Measurements from ENCODE around the gene ADPRHL1.

DNA sequence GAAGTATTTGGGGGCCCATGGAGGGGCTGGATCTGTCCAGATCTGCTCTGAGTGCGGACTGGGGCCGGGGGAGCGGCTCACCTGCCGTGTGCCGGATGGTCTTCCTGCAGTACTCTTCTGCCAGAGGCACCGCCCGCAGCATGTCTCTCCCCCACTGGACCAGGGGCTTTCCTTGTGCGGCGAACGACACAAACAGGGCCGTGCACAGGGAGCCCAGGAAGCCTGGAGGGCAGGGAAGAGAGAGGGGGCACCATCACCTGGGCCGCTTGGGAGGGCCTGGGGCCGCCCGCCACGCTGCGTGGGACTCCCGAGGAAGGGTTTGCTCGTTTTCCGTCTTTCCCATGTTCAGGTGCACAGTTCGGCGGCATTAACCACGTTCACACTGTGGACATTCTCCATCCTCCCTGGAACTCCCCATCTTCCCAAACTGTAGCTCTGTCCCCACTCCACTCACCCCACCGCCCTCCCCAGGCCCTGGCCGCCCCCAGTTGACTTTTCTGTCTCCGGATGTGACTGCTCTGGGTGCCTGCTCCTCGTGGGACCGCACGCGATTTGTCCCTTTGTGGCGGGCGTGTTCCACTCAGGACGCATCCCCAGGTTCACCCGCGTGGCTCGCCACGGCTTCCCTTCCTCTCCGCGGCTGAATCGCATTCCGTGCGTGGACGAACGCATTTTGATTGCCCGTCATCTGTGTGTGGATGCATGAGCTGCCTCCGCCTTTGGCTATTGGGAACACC lies 24.2 kb downstream of the ADPRHL1 start:
- TF ChIP-seq, protein P1, sequence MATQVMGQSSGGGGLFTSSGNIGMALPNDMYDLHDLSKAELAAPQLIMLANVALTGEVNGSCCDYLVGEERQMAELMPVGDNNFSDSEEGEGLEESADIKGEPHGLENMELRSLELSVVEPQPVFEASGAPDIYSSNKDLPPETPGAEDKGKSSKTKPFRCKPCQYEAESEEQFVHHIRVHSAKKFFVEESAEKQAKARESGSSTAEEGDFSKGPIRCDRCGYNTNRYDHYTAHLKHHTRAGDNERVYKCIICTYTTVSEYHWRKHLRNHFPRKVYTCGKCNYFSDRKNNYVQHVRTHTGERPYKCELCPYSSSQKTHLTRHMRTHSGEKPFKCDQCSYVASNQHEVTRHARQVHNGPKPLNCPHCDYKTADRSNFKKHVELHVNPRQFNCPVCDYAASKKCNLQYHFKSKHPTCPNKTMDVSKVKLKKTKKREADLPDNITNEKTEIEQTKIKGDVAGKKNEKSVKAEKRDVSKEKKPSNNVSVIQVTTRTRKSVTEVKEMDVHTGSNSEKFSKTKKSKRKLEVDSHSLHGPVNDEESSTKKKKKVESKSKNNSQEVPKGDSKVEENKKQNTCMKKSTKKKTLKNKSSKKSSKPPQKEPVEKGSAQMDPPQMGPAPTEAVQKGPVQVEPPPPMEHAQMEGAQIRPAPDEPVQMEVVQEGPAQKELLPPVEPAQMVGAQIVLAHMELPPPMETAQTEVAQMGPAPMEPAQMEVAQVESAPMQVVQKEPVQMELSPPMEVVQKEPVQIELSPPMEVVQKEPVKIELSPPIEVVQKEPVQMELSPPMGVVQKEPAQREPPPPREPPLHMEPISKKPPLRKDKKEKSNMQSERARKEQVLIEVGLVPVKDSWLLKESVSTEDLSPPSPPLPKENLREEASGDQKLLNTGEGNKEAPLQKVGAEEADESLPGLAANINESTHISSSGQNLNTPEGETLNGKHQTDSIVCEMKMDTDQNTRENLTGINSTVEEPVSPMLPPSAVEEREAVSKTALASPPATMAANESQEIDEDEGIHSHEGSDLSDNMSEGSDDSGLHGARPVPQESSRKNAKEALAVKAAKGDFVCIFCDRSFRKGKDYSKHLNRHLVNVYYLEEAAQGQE (IDR thresholded peaks at IDR 0.05): no peak
- TF ChIP-seq, protein P2, sequence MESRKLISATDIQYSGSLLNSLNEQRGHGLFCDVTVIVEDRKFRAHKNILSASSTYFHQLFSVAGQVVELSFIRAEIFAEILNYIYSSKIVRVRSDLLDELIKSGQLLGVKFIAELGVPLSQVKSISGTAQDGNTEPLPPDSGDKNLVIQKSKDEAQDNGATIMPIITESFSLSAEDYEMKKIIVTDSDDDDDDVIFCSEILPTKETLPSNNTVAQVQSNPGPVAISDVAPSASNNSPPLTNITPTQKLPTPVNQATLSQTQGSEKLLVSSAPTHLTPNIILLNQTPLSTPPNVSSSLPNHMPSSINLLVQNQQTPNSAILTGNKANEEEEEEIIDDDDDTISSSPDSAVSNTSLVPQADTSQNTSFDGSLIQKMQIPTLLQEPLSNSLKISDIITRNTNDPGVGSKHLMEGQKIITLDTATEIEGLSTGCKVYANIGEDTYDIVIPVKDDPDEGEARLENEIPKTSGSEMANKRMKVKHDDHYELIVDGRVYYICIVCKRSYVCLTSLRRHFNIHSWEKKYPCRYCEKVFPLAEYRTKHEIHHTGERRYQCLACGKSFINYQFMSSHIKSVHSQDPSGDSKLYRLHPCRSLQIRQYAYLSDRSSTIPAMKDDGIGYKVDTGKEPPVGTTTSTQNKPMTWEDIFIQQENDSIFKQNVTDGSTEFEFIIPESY (IDR thresholded peaks at IDR 0.05): no peak
- TF ChIP-seq, protein P3, sequence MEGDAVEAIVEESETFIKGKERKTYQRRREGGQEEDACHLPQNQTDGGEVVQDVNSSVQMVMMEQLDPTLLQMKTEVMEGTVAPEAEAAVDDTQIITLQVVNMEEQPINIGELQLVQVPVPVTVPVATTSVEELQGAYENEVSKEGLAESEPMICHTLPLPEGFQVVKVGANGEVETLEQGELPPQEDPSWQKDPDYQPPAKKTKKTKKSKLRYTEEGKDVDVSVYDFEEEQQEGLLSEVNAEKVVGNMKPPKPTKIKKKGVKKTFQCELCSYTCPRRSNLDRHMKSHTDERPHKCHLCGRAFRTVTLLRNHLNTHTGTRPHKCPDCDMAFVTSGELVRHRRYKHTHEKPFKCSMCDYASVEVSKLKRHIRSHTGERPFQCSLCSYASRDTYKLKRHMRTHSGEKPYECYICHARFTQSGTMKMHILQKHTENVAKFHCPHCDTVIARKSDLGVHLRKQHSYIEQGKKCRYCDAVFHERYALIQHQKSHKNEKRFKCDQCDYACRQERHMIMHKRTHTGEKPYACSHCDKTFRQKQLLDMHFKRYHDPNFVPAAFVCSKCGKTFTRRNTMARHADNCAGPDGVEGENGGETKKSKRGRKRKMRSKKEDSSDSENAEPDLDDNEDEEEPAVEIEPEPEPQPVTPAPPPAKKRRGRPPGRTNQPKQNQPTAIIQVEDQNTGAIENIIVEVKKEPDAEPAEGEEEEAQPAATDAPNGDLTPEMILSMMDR (IDR thresholded peaks at IDR 0.05; ENCODE audit: low read depth, low read length, missing input control): no peak
- TF ChIP-seq TAF1 (conservative IDR thresholded peaks at IDR 0.05) (no peak), JUND (IDR thresholded peaks at IDR 0.05) (no peak), GABPA (IDR thresholded peaks at IDR 0.05 in 1 of 2, conservative IDR thresholded peaks at IDR 0.05 in 1 of 2) (no peak)
- TF ChIP-seq, protein P4, sequence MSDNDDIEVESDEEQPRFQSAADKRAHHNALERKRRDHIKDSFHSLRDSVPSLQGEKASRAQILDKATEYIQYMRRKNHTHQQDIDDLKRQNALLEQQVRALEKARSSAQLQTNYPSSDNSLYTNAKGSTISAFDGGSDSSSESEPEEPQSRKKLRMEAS (IDR thresholded peaks at IDR 0.05): no peak
